Right lung (tissue), 5 donors: ENCODE results near the gene SCAPER. TPM values are rescaled to one million over a fixed set of nuclear protein-coding genes. Genes with fewer than 3 reads are reported as not detected.
"Not testable (repeated sequence)": the region's sequence is repeated elsewhere in the genome, so short reads cannot be mapped to it uniquely, and the experiment has no call there.

Source experiments
- DNase-seq, 2 donors: peaks; one replicate each; pipeline ENCODE4 v3.0.0-alpha.2; 2013
- polyA plus RNA-seq, 5 donors: library from polyadenylated mRNA; unstranded; fragments of 120-200 nt; gene quantifications; one replicate each; pipeline versions ENCODE4 v1.2.1 to v1.2.3, GENCODE V29; 2013; ENCODE audit warnings: inconsistent platforms in 1 of 5, low replicate concordance in 1 of 5; ENCODE audit not compliant: insufficient read length in 5 of 5, insufficient read depth in 1 of 5

Gene SCAPER
- polyA plus RNA-seq, 5 donors: 21.3 to 30.2 (median 26.1) TPM

DNA sequence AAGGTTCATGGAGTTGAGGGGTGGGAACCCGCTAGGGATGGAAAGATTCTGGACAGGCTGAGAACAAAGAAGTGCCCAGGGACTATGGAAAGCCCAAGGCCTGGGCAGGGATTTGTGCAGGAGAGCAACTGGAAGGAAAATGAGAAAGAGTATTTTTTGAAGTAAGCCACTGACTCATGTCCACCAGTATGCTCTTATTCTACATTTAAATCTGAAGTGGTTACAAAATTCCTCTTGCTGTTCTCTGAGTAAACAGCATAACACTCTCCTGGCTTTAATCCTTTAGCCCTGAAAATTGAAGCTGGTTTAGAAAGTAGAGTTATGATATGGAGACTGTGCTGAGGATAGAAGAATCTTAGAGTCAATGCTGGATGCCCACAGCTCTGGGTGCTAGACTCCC is 403.4 kb downstream of the SCAPER start:
- DNase-seq: no peak

DNA sequence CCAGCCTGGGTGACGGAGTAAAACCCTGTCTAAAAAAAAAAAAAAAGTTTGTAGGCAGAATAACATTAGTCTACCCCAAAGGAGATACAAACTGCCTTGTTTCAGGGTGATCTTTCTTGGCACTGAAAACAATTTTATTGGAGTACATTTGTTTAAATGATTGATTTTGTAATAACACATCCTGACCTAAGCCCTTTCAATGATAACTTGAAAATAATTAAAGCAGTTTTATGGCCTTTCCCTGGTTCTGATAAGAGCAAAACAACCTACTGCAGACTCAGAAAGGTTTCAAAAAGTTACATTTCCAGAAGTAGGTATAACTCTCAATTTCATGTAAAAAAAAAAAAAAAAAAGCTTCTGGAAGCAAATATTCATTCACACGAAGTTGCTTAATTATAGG is 404.1 kb downstream of the SCAPER start:
- no peak for DNase-seq

GRCh38 chr15:76495487-76495886 is 409.7 kb downstream of the SCAPER start:
- no peak for DNase-seq

- no peak for DNase-seq
Observed at GRCh38 chr15:76492538-76492937, 412.6 kb downstream of the SCAPER start.

GRCh38 chr15:76483752-76484151 is 421.4 kb downstream of the SCAPER start:
- no peak for DNase-seq

- DNase-seq: no peak
Observed at GRCh38 chr15:76483018-76483417, 422.1 kb downstream of the SCAPER start.

GRCh38 chr15:76480267-76480666 is 424.9 kb downstream of the SCAPER start:
- no peak for DNase-seq

GRCh38 chr15:76470691-76471090 is 434.4 kb downstream of the SCAPER start:
- no peak for DNase-seq

- DNase-seq: no peak
Observed at GRCh38 chr15:76468722-76469121, 436.4 kb downstream of the SCAPER start.

GRCh38 chr15:76467136-76467535 is 438.0 kb downstream of the SCAPER start:
- DNase-seq: no peak

DNA sequence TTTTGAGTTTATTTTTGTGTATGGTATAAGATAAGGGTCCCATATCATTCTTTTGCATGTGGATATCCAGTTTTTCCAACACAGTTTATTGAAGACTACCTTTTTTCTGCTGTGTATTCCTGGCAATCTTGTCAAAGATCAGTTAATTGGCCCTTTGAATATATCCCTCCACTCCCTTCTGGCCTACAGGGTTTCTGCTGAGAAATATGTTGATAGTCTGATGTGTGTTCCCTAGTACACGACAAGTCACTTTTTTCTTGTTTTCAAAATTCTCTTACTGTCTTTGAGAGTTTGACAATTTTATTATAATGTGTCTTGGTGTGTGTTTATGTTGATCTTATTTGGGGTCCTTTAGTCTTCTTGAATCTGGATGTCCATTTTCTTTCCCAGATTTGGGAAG is 439.4 kb downstream of the SCAPER start:
- no peak for DNase-seq

DNA sequence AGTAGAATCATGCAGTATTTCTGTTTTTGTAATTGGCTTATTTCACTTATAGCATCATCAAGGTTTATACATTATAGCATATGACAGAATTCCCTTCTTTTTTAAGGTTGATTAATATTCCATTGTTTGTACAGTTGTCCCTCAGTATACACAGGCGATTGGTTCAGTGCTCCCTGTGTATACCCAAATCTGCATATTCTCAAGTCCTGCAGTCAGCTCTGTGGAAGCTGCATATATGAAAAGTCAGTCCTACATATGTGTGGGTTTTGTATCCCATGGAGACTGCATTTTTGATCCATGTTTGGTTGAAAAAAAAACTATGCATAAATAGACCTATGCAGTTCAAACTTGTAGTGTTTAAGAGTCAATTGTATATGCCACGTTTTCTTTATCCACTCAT is 440.9 kb downstream of the SCAPER start:
- DNase-seq: no peak

GRCh38 chr15:76460871-76461270 is 444.3 kb downstream of the SCAPER start:
- no peak for DNase-seq

GRCh38 chr15:76460347-76460746 is 444.8 kb downstream of the SCAPER start:
- DNase-seq: no peak

DNA sequence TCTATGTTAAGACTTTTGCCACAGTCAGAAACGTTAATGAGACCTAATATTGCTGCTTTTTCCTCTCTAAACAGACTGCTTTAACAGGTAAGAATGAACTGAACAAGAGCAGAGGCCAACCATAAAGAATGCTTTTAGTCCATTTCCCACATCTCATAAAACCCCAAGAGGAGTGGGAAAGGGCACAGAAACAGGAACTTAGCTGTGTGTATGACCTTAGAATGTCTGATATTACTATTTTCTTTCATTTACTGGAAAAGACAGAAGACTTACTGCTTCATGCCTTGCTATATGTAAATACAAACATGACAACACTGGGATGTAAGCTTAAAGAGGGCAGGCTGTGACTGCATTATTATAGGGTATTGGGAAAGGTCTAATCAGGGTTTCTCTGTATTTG is 453.6 kb downstream of the SCAPER start:
- DNase-seq: no peak

- DNase-seq: no peak
Observed at GRCh38 chr15:76449455-76449854, 455.7 kb downstream of the SCAPER start.

DNA sequence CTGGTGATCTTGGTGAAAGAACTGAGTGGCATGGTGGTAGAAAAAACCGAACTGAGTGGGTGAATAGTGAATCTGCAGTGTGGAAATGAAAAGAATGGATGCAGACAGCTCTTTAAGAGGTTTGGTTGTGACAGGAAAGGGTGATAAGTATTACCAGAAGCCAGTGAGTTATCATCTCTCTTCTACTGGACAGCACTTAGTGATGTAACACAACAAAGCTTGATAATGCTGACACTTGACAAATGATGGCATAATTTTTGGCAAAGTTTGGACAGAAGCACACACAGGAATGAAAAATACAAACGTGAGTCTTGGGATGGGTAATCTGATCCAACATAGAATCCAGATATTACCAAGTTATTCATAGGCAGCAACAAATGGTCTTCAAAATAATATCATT is 456.4 kb downstream of the SCAPER start:
- DNase-seq: no peak

- no peak for DNase-seq
Observed at GRCh38 chr15:76447728-76448441, 457.3 kb downstream of the SCAPER start.

GRCh38 chr15:76440441-76440840 is 464.7 kb downstream of the SCAPER start:
- DNase-seq: peak in 1 of 2 donors; percentile 15

GRCh38 chr15:76439542-76439941 is 465.6 kb downstream of the SCAPER start:
- peak; percentile 17 to 25 for DNase-seq

GRCh38 chr15:76433798-76434400 is 471.2 kb downstream of the SCAPER start:
- no peak for DNase-seq

DNA sequence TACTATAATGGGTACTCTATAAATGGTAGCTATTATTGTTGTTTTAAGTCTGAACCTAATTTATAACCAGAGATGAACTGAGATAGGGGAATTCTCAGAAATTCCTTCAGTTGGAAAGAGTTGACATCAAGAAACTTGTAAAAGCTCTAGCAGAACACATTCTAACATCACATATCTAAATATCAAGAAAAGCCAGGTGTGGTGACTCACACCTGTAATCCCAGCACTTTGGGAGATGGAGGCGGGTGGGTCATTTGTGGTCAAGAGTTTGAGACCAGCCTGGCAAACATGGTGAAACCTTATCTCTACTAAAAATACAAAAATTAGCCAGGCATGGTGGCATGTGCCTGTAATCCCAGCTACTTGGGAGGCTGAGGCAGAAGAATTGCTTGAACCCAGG is 472.1 kb downstream of the SCAPER start:
- DNase-seq: not testable (repeated sequence)

DNA sequence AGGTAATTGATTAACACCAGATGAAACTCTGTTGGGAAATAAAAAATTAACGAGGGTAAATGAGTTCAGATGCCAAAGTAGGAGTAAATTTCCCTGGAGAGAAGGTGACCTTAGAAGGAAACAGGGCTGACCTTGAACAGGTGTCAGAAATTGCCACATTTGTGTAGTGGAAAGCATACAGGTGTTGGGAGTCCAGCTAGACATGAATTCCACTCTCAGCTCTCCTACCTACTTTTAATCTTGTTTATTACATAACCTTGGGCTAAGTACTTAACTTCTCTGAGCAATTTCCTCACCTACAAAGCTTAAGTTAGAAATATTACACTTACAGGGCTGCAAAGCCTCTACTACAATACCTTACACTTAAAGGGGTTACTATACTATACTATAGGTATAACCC is 472.5 kb downstream of the SCAPER start:
- no peak for DNase-seq

- no peak for DNase-seq
Observed at GRCh38 chr15:76431971-76432370, 473.2 kb downstream of the SCAPER start.
